H1 (cell line): ENCODE measurements around the gene ARFGEF3.

Experiments used
- EZH2 ChIP-seq: fragments of 200-600 bp; sonication (generic); IDR thresholded peaks from 2 replicates; pipeline ENCODE4 v1.7.1; 2012; ENCODE audit warnings: low read depth, mild to moderate bottlenecking, moderate library complexity, low read length, inconsistent platforms; ENCODE audit not compliant: severe bottlenecking
- KDM5A ChIP-seq: fragments of 200-600 bp; IDR thresholded peaks from 2 replicates; pipeline ENCODE4 v1.7.1; 2012; ENCODE audit warnings: mild to moderate bottlenecking, low read length, inconsistent platforms, mixed read lengths
- NANOG ChIP-seq: IDR thresholded peaks from 2 replicates; pipeline ENCODE4 v1.6.1; 2011; ENCODE audit warnings: low read length, low read depth, mild to moderate bottlenecking, inconsistent platforms; ENCODE audit not compliant: insufficient read depth, poor library complexity, severe bottlenecking
- POLR2A ChIP-seq, 2 experiments: IDR thresholded peaks; 1 replicate in 1 of 2; 2 replicates in 1 of 2; pipeline ENCODE4 v1.6.1; 2011; ENCODE audit warnings: low read depth in 2 of 2, low read length in 2 of 2, mild to moderate bottlenecking in 2 of 2; ENCODE audit errors: control extremely low read depth in 1 of 2
- POLR2AphosphoS5 ChIP-seq: IDR thresholded peaks from 2 replicates; pipeline ENCODE4 v1.6.1; 2011; ENCODE audit warnings: low read depth, low read length
- RAD21 ChIP-seq, 2 experiments: IDR thresholded peaks in 1 of 2; conservative IDR thresholded peaks in 1 of 2; 2 replicates each; pipeline ENCODE4 v1.6.1; 2011; ENCODE audit warnings: low read depth in 2 of 2, low read length in 2 of 2, improper control_type of control experiment in 1 of 2, inconsistent platforms in 1 of 2, mild to moderate bottlenecking in 1 of 2, moderate library complexity in 1 of 2
- RBBP5 ChIP-seq: IDR thresholded peaks from 2 replicates; pipeline ENCODE4 v1.7.1; 2012; ENCODE audit warnings: low read depth, mild to moderate bottlenecking, inconsistent platforms, low read length, moderate library complexity, borderline replicate concordance
- SIN3A ChIP-seq, 2 experiments: IDR thresholded peaks in 1 of 2; conservative IDR thresholded peaks in 1 of 2; 2 replicates each; pipeline ENCODE4 v1.6.1; 2011 to 2012; ENCODE audit warnings: low read length in 2 of 2, improper control_type of control experiment in 1 of 2, low read depth in 1 of 2, mild to moderate bottlenecking in 1 of 2
- SUZ12 ChIP-seq: fragments of 200-600 bp; sonication (generic); IDR thresholded peaks from 2 replicates; pipeline ENCODE4 v1.6.1; 2012; ENCODE audit warnings: mild to moderate bottlenecking, inconsistent platforms, low read length, moderate library complexity, mixed read lengths
- TEAD4 ChIP-seq: IDR thresholded peaks from 2 replicates; pipeline ENCODE4 v1.6.1; 2012; ENCODE audit warnings: low read depth, low read length, inconsistent platforms, mixed read lengths
- TF ChIP-seq, protein P1 (sequence below): IDR thresholded peaks from 2 replicates; pipeline ENCODE4 v1.6.1; 2012; ENCODE audit warnings: low read length, inconsistent platforms
- TF ChIP-seq, protein P2 (sequence below): IDR thresholded peaks from 2 replicates; pipeline ENCODE4 v1.6.1; 2012; ENCODE audit warnings: inconsistent platforms
- TF ChIP-seq, protein P3 (sequence below), 3 experiments: IDR thresholded peaks; 1 replicate in 2 of 3; 2 replicates in 1 of 3; pipeline versions ENCODE4 v1.5.1 to v1.6.1; 2011; ENCODE audit warnings: low read length in 3 of 3, mild to moderate bottlenecking in 3 of 3, inconsistent platforms in 2 of 3, low read depth in 1 of 3, moderate library complexity in 1 of 3; ENCODE audit not compliant: insufficient read depth in 1 of 3; ENCODE audit errors: control extremely low read depth in 1 of 3

DNA sequence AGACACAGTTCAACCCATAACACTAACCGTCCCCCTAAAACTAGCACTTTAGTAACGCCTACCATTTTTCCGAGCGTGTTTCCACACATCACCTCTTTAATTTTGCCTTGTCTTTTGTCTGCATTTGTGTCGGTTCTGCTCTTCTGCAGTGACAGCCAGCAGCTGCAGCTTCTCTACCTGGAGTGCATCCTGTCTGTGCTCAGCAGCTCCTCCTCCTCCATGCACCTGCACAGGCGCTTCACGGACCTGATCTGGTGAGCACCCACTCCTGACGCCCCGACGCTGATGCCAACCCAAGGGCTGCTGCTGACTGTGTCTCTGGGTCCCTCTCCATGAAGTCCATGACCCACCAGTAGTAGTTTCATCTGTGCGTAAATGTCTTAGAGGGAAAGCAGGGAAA lies 92.0 kb downstream of the ARFGEF3 start:
- TF ChIP-seq, protein P1, sequence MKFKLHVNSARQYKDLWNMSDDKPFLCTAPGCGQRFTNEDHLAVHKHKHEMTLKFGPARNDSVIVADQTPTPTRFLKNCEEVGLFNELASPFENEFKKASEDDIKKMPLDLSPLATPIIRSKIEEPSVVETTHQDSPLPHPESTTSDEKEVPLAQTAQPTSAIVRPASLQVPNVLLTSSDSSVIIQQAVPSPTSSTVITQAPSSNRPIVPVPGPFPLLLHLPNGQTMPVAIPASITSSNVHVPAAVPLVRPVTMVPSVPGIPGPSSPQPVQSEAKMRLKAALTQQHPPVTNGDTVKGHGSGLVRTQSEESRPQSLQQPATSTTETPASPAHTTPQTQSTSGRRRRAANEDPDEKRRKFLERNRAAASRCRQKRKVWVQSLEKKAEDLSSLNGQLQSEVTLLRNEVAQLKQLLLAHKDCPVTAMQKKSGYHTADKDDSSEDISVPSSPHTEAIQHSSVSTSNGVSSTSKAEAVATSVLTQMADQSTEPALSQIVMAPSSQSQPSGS = no peak
- TF ChIP-seq RBBP5 (no peak), TEAD4 (no peak), POLR2A (IDR thresholded peaks at IDR 0.05; ENCODE audit: control extremely low read depth in 1 of 2, low read depth in 2 of 2, low read length in 2 of 2) (no peak), POLR2AphosphoS5 (no peak), SIN3A (conservative IDR thresholded peaks at IDR 0.05 in 1 of 2, IDR thresholded peaks at IDR 0.05 in 1 of 2; ENCODE audit: low read depth in 1 of 2, low read length in 2 of 2) (no peak), NANOG (no peak), RAD21 (IDR thresholded peaks at IDR 0.05 in 1 of 2, conservative IDR thresholded peaks at IDR 0.05 in 1 of 2; ENCODE audit: low read depth in 2 of 2, low read length in 2 of 2) (no peak), SUZ12 (no peak), EZH2 (no peak), KDM5A (no peak)
- TF ChIP-seq, protein P2, sequence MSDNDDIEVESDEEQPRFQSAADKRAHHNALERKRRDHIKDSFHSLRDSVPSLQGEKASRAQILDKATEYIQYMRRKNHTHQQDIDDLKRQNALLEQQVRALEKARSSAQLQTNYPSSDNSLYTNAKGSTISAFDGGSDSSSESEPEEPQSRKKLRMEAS = no peak
- TF ChIP-seq, protein P3, sequence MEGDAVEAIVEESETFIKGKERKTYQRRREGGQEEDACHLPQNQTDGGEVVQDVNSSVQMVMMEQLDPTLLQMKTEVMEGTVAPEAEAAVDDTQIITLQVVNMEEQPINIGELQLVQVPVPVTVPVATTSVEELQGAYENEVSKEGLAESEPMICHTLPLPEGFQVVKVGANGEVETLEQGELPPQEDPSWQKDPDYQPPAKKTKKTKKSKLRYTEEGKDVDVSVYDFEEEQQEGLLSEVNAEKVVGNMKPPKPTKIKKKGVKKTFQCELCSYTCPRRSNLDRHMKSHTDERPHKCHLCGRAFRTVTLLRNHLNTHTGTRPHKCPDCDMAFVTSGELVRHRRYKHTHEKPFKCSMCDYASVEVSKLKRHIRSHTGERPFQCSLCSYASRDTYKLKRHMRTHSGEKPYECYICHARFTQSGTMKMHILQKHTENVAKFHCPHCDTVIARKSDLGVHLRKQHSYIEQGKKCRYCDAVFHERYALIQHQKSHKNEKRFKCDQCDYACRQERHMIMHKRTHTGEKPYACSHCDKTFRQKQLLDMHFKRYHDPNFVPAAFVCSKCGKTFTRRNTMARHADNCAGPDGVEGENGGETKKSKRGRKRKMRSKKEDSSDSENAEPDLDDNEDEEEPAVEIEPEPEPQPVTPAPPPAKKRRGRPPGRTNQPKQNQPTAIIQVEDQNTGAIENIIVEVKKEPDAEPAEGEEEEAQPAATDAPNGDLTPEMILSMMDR (IDR thresholded peaks at IDR 0.05; ENCODE audit: control extremely low read depth in 1 of 3, insufficient read depth in 1 of 3, low read depth in 1 of 3, low read length in 3 of 3) = no peak
